Measurements from ENCODE around the gene MYBPC2.

- TF ChIP-seq CTCF (IDR thresholded peaks at IDR 0.05; ENCODE audit: borderline replicate concordance, extremely low read depth, low read length, poor library complexity, severe bottlenecking): no peak
- no peak for TF ChIP-seq EZH2 (IDR thresholded peaks at IDR 0.05; ENCODE audit: borderline replicate concordance, low read depth, low read length, severe bottlenecking)
These were observed 49.7 kb downstream of the MYBPC2 start for GRCh38 chr19:50482271-50482855.
